HepG2 (cell line): ENCODE data around the gene APC2. TPM values are rescaled to one million over a fixed set of nuclear protein-coding genes. Genes with fewer than 3 reads are reported as not detected.

Experiments
- AGO2 ChIP-seq: fragments of 200-400 bp; formaldehyde crosslinking; optimal IDR thresholded peaks from 2 replicates; pipeline ENCODE3; 2017; ENCODE audit warnings: mild to moderate bottlenecking, low read depth, low read length, moderate library complexity
- EZH2 ChIP-seq: conservative IDR thresholded peaks from 2 replicates; pipeline ENCODE4 v1.6.1; 2012; ENCODE audit warnings: mild to moderate bottlenecking, low read depth, low read length, moderate library complexity
- HNRNPL ChIP-seq: fragments of 200-400 bp; formaldehyde crosslinking; IDR thresholded peaks from 2 replicates; pipeline ENCODE4 v1.6.1; 2017; ENCODE audit warnings: mild to moderate bottlenecking, low read depth, low read length
- KDM6A ChIP-seq: IDR thresholded peaks from 2 replicates; pipeline ENCODE4 v1.6.1; 2016; ENCODE audit warnings: low read depth
- KLF13 ChIP-seq: sonication (generic); formaldehyde crosslinking; IDR thresholded peaks from 2 replicates; pipeline ENCODE4 v1.4.0; 2020; ENCODE audit warnings: mild to moderate bottlenecking, missing genetic modification reagents
- MED8 ChIP-seq: sonication (generic); formaldehyde crosslinking; IDR thresholded peaks from 2 replicates; pipeline ENCODE4 v1.8.1; 2023; ENCODE audit warnings: mild to moderate bottlenecking, missing genetic modification reagents; ENCODE audit not compliant: insufficient replicate concordance
- PATZ1 ChIP-seq: sonication (generic); formaldehyde crosslinking; IDR thresholded peaks from 2 replicates; pipeline ENCODE4 v1.4.0; 2020; ENCODE audit warnings: missing genetic modification reagents
- POLR2AphosphoS2 ChIP-seq: IDR thresholded peaks from 2 replicates; pipeline ENCODE4 v1.6.1; 2011; ENCODE audit warnings: low read depth, low read length, improper control_type of control experiment
- PRPF4 ChIP-seq: fragments of 200-400 bp; formaldehyde crosslinking; IDR thresholded peaks from 2 replicates; pipeline ENCODE4 v1.6.1; 2016; ENCODE audit warnings: low read length, low read depth; ENCODE audit not compliant: poor library complexity, severe bottlenecking
- ZBTB25 ChIP-seq: IDR thresholded peaks from 2 replicates; pipeline ENCODE4 v1.6.1; 2018; ENCODE audit warnings: missing genetic modification reagents
- ZBTB33 ChIP-seq: sonication (generic); formaldehyde crosslinking; IDR thresholded peaks from 2 replicates; pipeline ENCODE4 v1.4.0; 2020; ENCODE audit warnings: missing genetic modification reagents
- ZKSCAN5 ChIP-seq: sonication (generic); formaldehyde crosslinking; IDR thresholded peaks from 2 replicates; pipeline ENCODE4 v1.5.1; 2020; ENCODE audit warnings: mild to moderate bottlenecking, missing genetic modification reagents
- ZNF160 ChIP-seq: sonication (generic); formaldehyde crosslinking; IDR thresholded peaks from 2 replicates; pipeline ENCODE4 v1.8.0; 2022; ENCODE audit warnings: mild to moderate bottlenecking, inconsistent platforms, missing genetic modification reagents
- ZNF18 ChIP-seq: sonication (generic); formaldehyde crosslinking; IDR thresholded peaks from 2 replicates; pipeline ENCODE4 v1.8.0; 2022; ENCODE audit warnings: mild to moderate bottlenecking, missing genetic modification reagents; ENCODE audit not compliant: insufficient replicate concordance
- ZNF570 ChIP-seq: sonication (generic); formaldehyde crosslinking; IDR thresholded peaks from 2 replicates; pipeline ENCODE4 v1.4.0; 2020; ENCODE audit warnings: mild to moderate bottlenecking, missing genetic modification reagents, borderline replicate concordance
- ZSCAN21 ChIP-seq: sonication (generic); formaldehyde crosslinking; IDR thresholded peaks from 2 replicates; pipeline ENCODE4 v1.8.0; 2022; ENCODE audit warnings: mild to moderate bottlenecking, missing genetic modification reagents, moderate library complexity, borderline replicate concordance
- polyA plus RNA-seq, 8 experiments: library from polyadenylated mRNA; depleted of rRNA in 3 of 8; stranded (reverse) in 7 of 8; unstranded in 1 of 8; fragments of >200 nt; fragmentation: Illumina TruSeq in 4 of 8; extraction: Trizol in 4 of 8; gene quantifications; 2 replicates each; pipeline versions ENCODE4 v1.2.1 to v1.2.3, GENCODE V29; 2011 to 2016; ENCODE audit warnings: low read depth in 4 of 8, missing spikeins in 1 of 8, mixed read lengths in 1 of 8; ENCODE audit not compliant: insufficient read depth in 1 of 8
- total RNA-seq, 5 experiments: library from RNA; depleted of rRNA; stranded (reverse); fragments of >200 nt; fragmentation: Illumina TruSeq; extraction: Trizol; gene quantifications; 2 replicates each; pipeline ENCODE4 v1.2.3, GENCODE V29; 2016; ENCODE audit warnings: low read depth in 1 of 5
- TF ChIP-seq, protein P1 (sequence below): IDR thresholded peaks from 2 replicates; pipeline ENCODE4 v1.6.1; 2012; ENCODE audit warnings: low read depth, low read length, improper control_type of control experiment
- TF ChIP-seq, protein P2 (sequence below): sonication (generic); formaldehyde crosslinking; IDR thresholded peaks from 2 replicates; pipeline ENCODE4 v1.4.0; 2020; ENCODE audit warnings: mild to moderate bottlenecking, missing genetic modification reagents, borderline replicate concordance

The APC2 gene
- total and polyA plus RNA-seq, 2 of the 13 experiments (the other 11 are each of a cell fraction or from before 2014, with no cell fraction given), result 0.08 to 0.22 TPM

DNA sequence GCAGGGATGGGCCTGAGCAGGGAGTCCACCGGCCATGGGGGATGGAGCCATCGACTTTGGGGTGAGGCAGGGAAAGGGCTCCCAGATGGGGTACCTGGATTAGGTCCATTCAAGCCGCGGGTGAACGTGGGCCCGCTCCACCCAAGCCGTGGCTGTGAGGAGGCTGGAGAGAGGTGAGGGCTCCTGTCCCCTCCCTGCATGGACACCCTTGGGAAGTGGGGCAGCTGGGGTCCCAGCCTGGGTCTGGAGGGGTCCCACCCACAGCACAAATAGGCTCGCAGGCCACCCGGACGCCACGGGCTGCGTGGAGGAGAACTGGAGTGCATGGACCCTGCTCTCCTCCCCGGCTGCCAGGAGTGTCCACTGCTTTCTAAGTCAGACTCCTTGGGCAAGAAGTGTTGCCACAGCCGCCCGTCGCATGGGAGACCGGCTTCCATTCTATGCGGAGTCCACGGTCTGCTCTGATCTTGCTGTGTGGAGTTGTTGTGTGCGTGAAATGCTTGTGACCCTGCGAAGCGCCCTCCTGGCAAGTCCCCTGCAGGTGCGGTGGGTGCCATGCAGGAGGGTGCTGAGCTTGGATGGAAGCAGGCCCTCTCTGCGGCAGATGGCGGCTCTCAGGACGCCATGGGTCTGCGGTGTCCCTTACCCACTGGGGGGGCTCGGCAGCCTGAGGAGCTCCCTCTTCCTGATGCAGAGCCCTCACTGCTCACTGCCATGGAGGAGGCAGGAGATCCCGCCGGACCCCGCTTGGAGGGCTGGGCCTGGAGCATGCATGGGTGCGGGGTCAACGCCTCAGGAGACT lies 40.5 kb upstream of the APC2 start (continued):
- TF ChIP-seq PATZ1 (no peak), HNRNPL (no peak), ZNF18 (no peak), ZNF160 (CRISPR knock-in tag) (no peak), MED8 (CRISPR knock-in tag) (peak; percentile 39), POLR2AphosphoS2 (no peak), PRPF4 (no peak), EZH2 (no peak), AGO2 (peak; percentile 80), ZBTB25 (CRISPR knock-in tag) (no peak), ZKSCAN5 (CRISPR knock-in tag) (no peak), KLF13 (no peak), ZNF570 (no peak), KDM6A (CRISPR knock-in tag) (no peak), ZBTB33 (peak; percentile 78), ZSCAN21 (CRISPR knock-in tag) (peak; percentile 47; the same call in 1 of the 2 replicates)
- TF ChIP-seq, protein P1, sequence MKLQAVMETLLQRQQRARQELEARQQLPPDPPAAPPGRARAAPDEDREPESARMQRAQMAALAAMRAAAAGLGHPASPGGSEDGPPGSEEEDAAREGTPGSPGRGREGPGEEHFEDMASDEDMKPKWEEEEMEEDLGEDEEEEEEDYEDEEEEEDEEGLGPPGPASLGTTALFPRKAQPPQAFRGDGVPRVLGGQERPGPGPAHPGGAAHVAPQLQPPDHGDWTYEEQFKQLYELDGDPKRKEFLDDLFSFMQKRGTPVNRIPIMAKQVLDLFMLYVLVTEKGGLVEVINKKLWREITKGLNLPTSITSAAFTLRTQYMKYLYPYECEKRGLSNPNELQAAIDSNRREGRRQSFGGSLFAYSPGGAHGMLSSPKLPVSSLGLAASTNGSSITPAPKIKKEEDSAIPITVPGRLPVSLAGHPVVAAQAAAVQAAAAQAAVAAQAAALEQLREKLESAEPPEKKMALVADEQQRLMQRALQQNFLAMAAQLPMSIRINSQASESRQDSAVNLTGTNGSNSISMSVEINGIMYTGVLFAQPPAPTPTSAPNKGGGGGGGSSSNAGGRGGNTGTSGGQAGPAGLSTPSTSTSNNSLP, result no peak
- TF ChIP-seq, protein P2, sequence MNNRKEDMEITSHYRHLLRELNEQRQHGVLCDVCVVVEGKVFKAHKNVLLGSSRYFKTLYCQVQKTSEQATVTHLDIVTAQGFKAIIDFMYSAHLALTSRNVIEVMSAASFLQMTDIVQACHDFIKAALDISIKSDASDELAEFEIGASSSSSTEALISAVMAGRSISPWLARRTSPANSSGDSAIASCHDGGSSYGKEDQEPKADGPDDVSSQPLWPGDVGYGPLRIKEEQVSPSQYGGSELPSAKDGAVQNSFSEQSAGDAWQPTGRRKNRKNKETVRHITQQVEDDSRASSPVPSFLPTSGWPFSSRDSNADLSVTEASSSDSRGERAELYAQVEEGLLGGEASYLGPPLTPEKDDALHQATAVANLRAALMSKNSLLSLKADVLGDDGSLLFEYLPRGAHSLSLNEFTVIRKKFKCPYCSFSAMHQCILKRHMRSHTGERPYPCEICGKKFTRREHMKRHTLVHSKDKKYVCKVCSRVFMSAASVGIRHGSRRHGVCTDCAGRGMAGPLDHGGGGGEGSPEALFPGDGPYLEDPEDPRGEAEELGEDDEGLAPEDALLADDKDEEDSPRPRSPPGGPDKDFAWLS (CRISPR knock-in tag), result no peak
